GM12892 (cell line): ENCODE results near the gene PLEKHD1.

Source experiments
- POLR2A ChIP-seq: IDR thresholded peaks from 2 replicates; pipeline ENCODE4 v1.6.1; 2011; ENCODE audit warnings: low read depth, low read length, control low read depth
- POLR2AphosphoS5 ChIP-seq: IDR thresholded peaks from 2 replicates; pipeline ENCODE4 v1.6.1; 2011; ENCODE audit warnings: low read depth, low read length, control low read depth

DNA sequence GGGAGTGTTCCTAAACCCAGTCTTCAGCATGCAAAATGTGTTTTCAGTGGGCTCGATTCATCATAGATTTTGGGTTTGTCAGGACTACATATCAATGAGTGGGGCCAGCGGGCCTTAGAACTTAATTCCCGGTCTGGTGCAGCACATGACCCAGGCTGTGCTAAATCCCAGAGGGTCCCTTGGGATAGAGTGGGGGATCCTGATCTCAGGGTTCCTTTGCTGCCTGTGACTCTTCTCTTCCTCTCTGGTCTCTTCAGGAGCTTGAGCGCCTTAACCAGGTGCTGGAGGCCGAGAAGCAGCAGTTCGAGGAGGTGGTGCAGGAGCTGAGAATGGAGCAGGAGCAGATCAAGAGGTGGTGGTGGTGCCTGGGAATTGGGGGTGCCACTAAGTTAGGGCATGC is 37.5 kb downstream of the PLEKHD1 start:
- TF ChIP-seq POLR2A (no peak), POLR2AphosphoS5 (no peak)
